Measurements from ENCODE around the gene SEMA3B.
"Not testable (repeated sequence)": the region's sequence is repeated elsewhere in the genome, so short reads cannot be mapped to it uniquely, and the experiment has no call there.

The SEMA3B gene

DNA sequence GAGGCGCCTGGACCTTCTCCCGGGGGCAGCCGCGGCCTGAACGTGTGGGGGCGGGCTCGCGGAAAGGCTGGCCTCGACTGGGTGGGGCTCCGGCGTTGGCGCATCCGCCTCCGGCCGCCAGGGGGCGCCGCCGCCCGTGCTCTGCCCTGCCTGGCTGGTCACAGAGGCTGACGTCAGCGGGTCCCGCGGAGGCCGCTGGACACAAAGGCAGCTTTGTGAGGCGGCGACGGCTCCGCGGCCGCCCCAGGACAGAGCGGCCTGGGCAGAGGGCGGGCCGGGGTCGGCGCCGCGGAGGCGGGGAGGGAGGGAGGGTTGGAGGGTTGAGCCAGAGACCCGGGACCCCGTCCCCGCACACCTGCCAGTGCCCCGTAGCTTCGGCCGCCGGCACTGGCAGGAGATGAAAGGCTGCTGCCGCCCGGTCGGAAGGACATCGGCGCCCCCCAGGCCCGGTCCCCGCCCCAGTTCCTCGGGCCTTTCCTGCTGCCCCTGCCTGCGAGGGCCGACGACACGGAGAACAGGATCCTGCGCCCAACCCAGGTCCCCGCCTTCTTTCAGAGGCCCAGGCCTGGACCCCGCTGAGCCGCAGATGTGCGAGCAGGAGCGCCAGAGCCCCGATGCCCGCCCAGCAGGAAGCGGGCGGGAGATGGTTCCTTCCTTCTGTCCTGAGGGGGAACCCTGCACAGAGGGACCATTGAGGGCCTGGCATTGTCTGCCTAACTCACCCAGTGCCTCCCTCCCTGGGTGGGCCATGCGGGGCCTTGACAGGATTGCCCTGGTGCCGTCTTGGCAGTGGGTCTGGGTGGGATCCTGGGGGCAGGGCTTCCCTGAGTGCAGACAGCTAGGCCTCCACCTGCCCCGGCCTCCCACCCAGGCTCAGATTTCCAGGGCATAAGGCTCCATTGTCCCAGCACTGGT, 8.7 kb upstream of the SEMA3B start:
- peak; percentile 9 for DNase-seq

DNA sequence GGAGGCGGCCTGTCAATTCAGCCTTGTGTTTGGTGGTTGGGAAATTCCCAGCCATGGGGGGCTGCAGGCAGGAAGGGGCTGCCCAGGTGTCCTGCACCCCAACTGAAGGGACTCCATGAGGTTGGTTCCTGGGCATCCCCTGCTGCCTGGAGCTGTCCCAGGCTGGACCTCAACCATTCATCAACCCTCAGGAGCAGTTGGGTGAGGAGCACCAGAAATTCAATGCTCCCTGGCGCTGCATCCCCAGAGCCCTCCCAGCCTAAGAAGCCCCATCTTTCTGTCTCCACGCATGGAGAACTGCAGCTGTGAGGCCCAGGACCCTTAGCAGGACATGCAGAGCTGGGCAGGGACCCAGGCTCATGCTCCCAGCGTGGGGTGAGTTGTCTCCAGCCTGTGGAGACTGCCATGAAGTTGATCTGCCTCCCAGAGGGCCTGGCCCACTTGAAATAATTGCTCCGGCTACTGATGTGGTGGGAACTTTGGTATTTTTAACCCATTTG, 8.0 kb upstream of the SEMA3B start:
- no peak for DNase-seq

GRCh38 chr3:50261505-50261904, 7.4 kb upstream of the SEMA3B start:
- no peak for DNase-seq

DNA sequence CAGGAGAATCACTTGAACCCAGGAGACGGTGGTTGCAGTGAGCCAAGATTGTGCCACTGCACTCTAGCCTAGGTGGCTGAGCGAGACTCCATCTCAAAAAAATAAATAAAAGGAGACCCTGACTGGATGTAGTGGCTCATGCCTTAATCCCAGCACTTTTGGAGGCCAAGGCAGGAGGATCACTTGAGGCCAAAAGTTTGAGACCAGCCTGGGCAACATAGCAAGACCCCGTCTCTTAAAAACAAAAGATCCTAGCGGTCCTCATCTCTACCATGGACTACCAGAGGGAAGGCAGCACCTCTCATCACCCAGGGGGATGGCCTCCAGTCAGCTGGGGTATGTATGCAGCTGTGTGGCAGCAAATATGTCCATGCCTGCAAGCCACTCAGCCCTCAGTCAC, 6.7 kb upstream of the SEMA3B start:
- DNase-seq: not testable (repeated sequence)

- DNase-seq: no peak
These were observed 6.2 kb upstream of the SEMA3B start for GRCh38 chr3:50262778-50263177.

DNA sequence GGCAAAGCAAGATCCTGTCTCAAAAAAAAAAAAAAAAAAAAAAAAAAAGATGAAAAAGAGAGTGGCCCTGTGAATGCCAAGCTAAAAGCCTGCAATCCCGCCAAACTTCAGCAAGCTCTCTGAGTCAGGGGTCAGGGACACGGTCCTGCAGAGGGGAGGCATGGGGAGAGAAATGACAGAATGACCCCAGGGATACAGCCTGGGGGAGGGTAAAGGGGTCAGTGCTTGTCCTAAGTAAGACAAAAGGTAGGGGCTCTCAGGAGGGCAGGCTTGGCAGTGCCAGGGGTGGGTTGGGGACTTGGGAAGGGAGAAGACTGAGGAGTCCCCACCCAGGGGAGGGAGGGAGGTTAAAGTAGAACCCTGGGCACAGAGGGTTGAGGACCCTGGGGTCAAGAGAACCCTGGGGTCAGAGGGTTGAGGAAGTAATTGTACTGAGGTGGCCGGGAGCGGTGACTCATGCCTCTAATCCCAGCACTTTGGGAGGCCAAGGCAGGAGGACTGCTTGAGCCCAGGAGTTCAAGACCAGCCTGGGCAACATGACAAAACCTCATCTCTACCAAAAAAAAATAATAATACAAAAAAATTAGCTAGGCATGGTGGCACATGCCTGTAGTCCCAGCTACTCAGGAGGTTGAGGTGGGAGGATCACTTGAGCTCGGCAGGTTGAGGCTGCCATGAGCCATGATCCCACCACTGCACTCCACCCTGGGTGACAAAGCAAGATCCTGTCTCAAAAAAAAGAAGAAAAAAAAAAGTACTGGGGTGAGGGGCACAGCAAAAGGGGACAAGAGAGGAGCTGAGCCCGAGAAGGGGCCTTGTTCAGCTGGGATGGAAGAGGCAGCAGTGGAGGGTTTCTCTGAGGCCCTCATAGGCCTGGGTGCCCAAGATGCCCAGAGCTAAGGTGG, 5.2 kb upstream of the SEMA3B start:
- no peak for DNase-seq

- DNase-seq: no peak
These were observed 4.5 kb upstream of the SEMA3B start for GRCh38 chr3:50264383-50264963.

GRCh38 chr3:50264964-50265485, 3.9 kb upstream of the SEMA3B start:
- DNase-seq: no peak

DNA sequence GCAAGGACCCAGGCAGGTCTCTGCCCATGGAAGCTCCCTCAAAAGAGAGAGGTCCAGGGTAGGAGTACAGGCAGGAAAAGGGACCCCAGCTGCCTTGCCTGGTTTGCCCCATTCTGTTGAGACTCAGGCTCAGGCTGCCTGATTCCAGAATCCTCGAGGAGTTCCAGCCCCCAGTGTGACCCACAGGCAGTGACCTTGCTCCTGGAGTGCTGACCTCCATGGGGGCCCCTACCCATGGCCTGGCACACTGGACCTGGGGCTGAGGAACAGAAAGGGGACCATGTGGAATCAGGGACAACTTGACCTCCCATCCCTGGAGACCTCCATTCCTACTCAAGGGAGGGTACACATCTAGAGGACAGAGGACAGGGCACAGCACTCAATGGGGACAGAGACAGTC, 3.4 kb upstream of the SEMA3B start:
- DNase-seq: no peak

- DNase-seq: no peak
These were observed 2.9 kb upstream of the SEMA3B start for GRCh38 chr3:50266017-50266416.

- no peak for DNase-seq
These were observed 2.1 kb upstream of the SEMA3B start for GRCh38 chr3:50266836-50267235.

DNA sequence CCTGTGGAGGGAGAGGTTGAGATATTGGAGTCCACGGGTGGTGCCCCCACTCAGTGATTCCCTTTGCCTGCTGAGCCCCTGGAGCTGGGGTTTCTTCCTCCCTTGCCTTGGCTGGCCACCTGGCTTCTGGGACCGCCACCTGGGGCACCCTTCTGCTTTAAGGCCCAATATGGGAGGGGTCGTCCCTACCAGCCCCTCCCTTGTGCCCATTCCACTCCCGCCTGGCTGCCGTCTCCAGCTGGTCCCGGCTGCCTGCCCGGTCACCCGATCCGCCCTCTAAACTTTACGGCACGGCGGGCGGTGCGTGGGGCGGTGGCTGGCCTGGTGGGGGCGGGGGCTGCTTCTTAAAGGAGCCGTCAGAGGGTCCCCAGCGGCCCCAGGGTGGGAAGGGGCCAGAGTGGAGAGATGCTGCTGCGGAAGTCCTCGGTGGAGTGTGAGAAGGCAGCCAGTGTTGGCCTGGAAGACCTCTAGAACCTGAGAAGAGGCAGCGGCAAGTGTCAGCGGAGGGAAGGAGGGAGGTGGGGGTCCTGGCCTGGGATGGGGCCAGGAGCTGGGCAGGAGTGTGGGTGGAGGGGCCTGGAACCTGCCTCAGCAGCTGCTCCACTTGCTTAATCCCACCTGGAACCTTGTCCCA, 1.6 kb upstream of the SEMA3B start:
- DNase-seq: no peak

DNA sequence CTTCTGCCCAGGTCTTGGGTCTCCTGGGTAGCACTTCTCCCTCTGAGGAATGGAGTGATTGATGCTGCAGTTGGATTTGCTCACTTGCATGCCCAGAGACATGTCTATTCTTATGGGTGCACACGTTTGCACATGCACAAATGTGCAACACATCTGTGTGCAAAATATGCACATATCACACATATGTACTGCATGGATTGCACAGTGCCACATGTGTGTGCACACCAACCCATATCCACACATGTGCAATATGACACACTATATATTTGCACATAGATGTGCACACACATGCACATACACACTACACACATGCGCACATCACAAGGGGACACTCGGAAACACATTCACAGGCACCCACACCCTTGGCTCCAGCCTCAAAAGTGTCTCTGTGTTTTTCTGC, 671 bp upstream of the SEMA3B start:
- DNase-seq: no peak

GRCh38 chr3:50269460-50269859, 513 bp downstream of the SEMA3B start:
- no peak for DNase-seq

DNA sequence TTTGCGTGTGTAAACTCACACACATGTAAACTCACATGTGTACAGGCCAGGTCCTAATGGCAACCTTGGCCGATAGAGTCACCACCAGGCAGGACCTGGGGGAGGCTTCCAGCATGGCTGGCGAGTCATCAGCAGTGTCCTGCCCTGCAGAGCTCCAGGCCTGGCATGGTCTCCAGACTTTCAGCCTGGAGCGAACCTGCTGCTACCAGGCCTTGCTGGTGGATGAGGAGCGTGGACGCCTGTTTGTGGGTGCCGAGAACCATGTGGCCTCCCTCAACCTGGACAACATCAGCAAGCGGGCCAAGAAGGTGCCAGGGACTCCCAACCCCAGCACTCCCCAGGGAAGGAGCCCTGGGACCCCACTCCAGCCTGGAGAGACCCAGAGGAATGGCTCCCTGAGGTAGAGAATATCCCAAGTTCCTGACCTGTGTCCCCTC, 1.0 kb downstream of the SEMA3B start:
- no peak for DNase-seq

- no peak for DNase-seq
These were observed 1.7 kb downstream of the SEMA3B start for GRCh38 chr3:50270422-50271224.

DNA sequence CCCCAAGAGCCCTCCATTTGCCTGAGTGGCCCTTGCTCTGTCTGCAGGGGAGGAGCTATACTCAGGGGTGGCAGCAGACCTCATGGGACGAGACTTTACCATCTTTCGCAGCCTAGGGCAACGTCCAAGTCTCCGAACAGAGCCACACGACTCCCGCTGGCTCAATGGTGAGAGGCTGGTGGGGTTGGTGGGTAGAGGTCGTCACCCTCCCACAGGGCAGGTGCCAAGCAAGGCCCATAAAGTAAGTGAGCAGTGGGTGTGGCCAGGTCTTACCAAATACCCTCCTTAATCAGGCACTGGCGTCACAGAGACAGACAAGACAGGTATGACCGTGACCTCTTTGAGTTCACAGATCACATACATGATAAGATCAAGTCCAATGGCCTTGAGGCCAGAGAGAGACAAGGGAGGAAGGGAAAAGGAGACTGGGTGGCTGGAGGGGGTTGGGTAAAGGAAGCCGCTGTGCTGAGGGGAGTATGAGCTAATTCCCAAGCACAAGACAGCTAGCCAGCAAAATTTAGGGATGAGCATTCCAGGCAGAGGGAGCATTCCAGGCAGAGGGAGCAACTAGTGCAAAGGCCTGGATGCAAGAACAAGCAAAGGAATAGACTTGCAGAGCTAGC, 2.5 kb downstream of the SEMA3B start:
- DNase-seq: no peak

DNA sequence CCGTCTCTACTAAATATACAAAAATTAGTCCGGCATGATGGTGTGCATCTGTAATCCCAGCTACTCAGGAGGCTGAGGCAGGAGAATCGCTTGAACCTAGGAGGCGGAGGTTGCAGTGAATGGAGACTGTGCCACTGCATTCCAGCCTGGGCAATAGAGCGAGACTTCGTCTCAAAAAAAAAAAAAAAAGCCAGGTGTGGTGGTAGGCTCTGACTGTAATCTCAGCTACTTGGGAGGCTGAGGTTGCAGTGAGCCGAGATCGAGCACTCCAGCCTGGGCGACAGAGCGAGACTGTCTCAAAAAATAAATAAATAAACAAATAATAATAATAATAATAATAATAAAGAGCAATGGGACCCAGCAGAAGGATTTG, 3.6 kb downstream of the SEMA3B start:
- DNase-seq: not testable (repeated sequence)

GRCh38 chr3:50272911-50273688, 4.2 kb downstream of the SEMA3B start:
- DNase-seq: no peak

DNA sequence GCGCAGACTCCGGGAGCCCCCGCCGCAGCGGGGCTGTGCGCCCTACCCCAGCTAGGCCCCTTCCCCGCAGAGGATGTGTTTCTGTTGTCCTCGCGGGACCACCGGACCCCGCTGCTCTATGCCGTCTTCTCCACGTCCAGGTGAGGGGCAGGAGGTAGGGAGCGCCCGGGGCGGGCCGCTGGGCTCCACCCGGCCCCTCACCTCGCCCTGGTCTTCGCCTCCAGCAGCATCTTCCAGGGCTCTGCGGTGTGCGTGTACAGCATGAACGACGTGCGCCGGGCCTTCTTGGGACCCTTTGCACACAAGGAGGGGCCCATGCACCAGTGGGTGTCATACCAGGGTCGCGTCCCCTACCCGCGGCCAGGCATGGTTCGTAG, 4.7 kb downstream of the SEMA3B start:
- DNase-seq: no peak

All from NCI-H1694 treated with DMSO at 0.1 percent for 48 hours (cell line).